ENCODE measurements around the gene COQ10B.
"Not testable (repeated sequence)": the region's sequence is repeated elsewhere in the genome, so short reads cannot be mapped to it uniquely, and the experiment has no call there.

The COQ10B gene

GRCh38 chr2:197452754-197453122, 614 bp upstream of the COQ10B start:
- DNase-seq, result no peak

GRCh38 chr2:197453914-197454398, 604 bp downstream of the COQ10B start:
- DNase-seq, result no peak

- DNase-seq, result no peak
These were observed 1.6 kb downstream of the COQ10B start for GRCh38 chr2:197454923-197455322.

GRCh38 chr2:197455428-197455827, 2.1 kb downstream of the COQ10B start:
- DNase-seq, result no peak

GRCh38 chr2:197460649-197461048, 7.3 kb downstream of the COQ10B start:
- no peak for DNase-seq

GRCh38 chr2:197461057-197461456, 7.7 kb downstream of the COQ10B start:
- no peak for DNase-seq

- no peak for DNase-seq
These were observed 10.8 kb downstream of the COQ10B start for GRCh38 chr2:197464175-197464574.

GRCh38 chr2:197472166-197472565, 18.8 kb downstream of the COQ10B start:
- no peak for DNase-seq

- no peak for DNase-seq
These were observed 24.4 kb downstream of the COQ10B start for GRCh38 chr2:197477797-197478196.

- DNase-seq, result no peak
These were observed 27.0 kb downstream of the COQ10B start for GRCh38 chr2:197480165-197481036.

GRCh38 chr2:197484248-197484647, 30.9 kb downstream of the COQ10B start:
- not testable (repeated sequence) for DNase-seq

- DNase-seq, result no peak
These were observed 32.8 kb downstream of the COQ10B start for GRCh38 chr2:197486175-197486574.

- DNase-seq, result no peak
These were observed 34.0 kb downstream of the COQ10B start for GRCh38 chr2:197487385-197487784.

- no peak for DNase-seq
These were observed 42.2 kb downstream of the COQ10B start for GRCh38 chr2:197495433-197496134.

GRCh38 chr2:197496695-197497094, 43.3 kb downstream of the COQ10B start:
- no peak for DNase-seq

- DNase-seq, result no peak
These were observed 44.0 kb downstream of the COQ10B start for GRCh38 chr2:197497326-197497725.

GRCh38 chr2:197498235-197498936, 45.0 kb downstream of the COQ10B start:
- no peak for DNase-seq

GRCh38 chr2:197498937-197499593, 45.7 kb downstream of the COQ10B start:
- DNase-seq, result no peak

GRCh38 chr2:197499594-197500502, 46.5 kb downstream of the COQ10B start, which contains the start of the genes HSPD1 and HSPE1:
TSS of gene HSPD1 (minus strand) at chr2:197499840. CDS start at chr2:197498848, 992 bp downstream.
TSS of gene HSPE1 (plus strand) at chr2:197500379. CDS start at chr2:197500437, 58 bp downstream.
- DNase-seq, result peak; percentile 97

GRCh38 chr2:197500503-197501131, 47.3 kb downstream of the COQ10B start:
- DNase-seq, result no peak

- no peak for DNase-seq
These were observed 48.8 kb downstream of the COQ10B start for GRCh38 chr2:197502201-197502600.

All from NCI-H1048 (cell line).